HG03196 (cell line): ENCODE data around the gene ELMO3.

Source experiments
- ATAC-seq: cut with Tn5 transposase; IDR thresholded peaks from one replicate; pipeline ENCODE4 v1.9.1; 2021; ENCODE audit not compliant: unreplicated experiment

Gene ELMO3

DNA sequence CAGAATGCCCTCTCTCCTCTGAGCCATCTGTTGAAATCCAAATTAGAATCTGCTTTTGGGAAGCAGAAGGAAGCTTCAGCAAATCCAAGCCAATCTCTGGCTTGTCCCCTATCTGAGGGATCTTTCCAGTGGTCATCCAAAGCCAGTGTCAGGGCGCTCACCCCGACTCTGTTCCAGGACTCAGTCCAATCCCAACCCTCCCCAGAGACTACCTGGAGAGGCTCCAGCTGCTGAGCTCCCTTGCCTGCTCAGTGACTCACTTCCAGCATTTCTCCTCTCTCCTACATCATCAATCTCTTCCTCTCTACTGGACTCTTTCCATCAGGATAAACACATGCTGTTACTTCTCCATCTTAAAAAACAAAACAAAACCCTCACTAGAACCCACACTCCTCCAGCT, 17.6 kb upstream of the ELMO3 start:
- no peak for ATAC-seq

DNA sequence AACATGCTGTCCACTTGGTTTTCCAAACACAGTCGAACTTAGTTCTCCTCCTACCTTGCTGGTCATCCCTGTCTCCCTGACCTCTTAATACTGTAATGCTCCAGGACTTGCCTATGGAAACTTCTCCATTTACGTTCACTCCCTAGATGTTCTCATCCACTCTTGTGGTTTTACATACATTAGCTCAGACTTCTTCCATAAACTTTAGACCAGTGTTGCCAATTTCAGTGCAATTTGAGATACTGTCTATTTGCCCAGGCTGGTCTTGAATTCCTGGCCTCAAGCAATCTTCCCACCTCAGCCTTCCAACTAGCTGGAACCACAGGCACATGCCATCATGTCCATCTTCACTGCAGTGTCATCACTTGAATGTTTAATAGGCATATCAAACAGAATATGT, 16.6 kb upstream of the ELMO3 start:
- ATAC-seq = no peak

DNA sequence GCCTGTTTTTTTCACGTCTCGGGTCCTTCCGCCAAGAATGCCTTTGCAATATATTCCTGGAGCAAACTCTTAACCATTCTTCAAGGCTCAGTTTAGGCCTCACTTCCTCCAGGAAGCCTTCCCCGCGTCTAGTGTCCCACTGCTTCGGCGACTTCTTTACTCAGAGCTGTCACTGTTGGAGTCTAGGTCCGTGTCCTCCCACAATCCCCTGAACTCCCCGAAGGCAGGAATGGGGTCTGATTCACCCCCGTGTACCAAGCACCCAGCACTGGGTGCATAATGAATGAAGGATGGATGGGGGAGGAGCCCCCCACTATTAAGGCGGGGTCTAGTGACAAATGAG, 15.7 kb upstream of the ELMO3 start:
- ATAC-seq = no peak

DNA sequence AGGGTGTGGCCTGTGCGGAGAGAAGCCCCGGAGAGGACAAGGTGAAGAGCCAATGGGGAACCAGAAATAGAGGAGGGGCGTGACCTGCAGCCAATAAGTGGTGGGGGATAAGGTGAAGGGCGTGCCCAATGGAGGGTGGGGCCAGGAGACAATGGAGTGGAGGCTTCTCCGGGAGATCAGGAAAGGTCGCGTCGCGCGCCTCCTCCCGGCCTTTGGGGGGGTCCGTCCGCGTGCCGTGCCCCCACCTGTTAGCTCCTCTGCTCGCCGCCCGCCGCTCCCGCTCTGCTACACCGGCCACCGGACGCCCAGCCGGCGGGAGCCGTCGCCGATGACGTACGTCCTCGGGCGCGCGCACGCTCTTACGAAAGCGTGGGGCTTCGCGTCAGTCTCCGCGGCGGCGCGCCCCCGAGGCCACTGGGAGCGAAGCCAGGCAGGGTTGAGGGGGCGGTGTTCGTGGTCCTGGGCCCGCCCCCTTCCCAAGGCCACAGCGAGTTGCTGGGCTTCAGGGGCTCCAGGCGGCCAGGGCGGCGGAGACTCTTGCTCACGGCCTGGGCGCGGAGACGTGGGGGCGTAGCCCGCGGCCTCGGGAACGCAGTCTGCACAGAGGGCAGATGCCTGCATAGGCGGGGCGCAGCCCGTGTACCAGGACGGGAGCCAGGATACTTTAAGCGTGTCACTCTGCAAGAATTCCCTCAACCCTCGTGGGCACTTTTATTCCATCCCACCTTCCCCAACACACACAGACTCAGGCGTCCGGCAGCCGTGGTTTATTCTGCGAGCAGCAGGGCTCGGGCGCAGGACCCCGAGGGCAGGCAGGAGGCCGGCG, 15.1 kb upstream of the ELMO3 start, which contains the start of gene MATCAP1:
Gene MATCAP1, minus strand, starts transcription at position 337 of the 826 bp plus-strand sequence. CDS start 3,353 bp downstream, outside the sequence.
- peak; percentile 86 for ATAC-seq

DNA sequence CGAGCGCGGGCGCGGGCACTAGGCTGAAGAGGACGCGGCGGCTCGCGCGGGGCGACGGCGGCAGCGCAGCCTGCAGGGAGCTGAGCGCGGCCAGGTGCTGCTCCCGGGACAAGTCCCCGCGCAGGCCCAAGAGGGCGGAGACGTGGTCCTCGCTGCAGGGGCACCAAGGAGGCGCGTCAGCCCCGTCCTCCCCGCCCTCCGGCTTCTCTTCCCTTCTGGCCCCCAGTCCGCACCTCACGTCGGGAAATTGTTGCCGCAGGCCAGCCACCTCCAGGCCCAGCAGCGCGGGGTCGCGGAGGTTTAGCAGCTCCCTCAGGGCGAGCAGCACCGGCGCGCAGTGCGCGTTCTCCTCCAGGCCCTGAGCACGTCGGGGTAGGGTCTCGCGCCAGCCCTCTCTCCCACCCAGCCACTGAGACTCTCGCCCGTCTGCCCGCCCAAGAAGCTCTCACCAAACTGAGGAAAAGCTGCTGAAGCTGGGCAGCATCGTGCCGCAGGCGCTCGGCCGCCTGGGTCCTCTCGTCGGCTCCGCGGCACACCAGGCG, 14.4 kb upstream of the ELMO3 start:
- ATAC-seq = peak; percentile 9

DNA sequence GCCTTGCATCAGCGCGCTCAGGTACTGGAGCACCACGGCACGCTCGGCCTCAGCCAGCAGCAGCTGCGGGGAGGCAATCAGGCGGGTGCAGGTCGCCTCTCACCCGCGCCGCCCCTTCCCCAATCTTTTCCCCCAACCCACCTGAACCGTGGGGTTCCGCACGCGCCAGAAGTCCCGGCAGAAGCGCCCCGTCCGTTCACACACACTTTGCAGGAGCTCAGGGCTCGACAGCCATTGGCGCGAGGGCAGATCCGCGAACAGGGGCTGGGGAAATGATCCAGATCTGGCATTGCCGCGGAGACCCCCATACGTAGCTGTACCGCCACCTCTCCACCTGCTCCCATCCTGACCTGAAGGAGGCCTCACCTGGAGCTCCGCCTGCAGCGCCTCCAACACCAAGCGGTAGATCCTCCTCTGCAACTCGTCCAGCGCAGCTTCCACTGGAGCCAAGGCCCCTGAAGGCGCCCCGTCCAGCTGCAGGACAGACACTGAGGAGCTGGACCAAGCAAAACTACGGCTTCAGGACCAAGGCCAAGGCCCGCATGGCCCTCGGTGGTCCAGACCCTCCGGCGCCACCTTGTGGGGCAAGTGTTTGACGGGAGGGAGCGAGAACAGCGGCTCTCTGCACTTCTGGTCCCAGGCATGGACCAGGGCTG, 13.8 kb upstream of the ELMO3 start:
- ATAC-seq = peak; percentile 27

DNA sequence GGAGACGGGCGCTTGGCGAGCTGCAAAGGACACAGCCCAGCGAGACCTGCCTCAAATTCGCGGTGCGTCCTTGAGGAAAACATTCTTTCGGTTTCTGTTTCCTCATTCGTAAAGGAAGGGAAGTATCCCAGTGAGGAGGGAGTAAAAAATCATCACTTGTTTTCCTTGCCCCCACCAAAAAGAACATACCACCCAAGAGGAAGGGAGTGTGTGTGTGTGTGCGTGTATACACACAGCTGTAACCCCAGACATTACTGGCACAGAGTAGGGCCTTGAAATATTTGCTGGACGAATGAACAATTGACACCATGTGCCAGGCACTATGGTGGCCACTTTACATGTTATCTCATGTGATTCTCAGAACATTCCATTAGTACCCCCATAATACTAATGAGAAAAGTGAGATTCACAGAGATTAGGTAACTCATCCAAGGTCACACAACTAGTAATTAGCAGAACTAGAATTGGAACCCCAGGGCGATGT, 13.2 kb upstream of the ELMO3 start:
- ATAC-seq = no peak

DNA sequence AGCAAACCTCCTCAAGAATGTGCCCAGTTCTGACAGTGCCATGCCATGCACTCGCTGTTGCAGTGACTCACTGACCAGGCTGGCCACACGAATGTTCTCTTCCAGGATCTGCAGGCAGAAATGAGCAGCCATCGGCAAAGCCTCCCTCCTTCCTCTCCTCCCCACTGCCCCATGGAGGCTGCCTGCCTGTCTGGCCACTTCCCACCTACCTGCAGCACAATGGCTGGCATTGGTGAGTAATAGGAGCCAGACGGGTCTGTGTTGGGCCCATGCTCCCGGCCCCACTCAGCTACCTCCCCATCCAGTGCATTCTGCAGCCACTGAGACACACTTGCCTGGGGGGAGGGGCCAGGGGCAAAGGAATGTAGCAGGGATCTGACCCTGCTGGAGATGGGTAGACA, 12.4 kb upstream of the ELMO3 start:
- no peak for ATAC-seq

DNA sequence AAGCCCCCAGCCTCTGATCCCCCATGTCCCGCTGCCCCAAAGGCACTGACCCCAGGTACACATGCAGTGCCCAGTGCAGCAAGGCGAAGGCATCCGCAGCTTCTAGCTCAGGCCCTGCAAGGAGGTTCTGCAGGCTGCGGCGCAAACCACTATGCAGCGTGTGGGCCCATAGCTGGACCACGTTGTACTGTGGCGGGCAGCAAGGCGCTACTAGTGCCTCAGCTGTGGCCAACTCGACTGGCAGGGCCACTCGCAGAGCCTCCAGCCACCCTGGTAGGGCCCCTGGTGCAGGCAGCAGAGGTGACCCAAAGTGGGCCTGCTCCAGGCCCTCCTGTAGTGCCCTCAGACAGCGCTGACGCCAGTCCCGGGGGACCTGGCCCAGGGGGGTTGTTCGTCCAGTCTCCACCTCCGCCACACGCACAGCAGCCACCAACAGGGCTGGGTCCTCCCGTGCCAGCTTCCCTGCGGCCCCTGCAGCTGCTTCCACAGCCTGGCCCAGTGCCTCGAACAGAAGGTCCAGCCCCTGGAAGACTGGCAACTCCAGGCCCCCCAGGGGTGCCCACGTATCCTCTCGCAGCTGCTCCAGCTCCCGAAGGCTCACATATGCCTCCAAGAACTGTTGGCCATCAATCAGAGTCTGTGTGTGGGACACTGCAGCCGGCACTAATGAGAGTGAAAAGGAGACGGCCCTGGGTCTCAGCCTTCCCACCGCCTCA, 11.6 kb upstream of the ELMO3 start:
- no peak for ATAC-seq

DNA sequence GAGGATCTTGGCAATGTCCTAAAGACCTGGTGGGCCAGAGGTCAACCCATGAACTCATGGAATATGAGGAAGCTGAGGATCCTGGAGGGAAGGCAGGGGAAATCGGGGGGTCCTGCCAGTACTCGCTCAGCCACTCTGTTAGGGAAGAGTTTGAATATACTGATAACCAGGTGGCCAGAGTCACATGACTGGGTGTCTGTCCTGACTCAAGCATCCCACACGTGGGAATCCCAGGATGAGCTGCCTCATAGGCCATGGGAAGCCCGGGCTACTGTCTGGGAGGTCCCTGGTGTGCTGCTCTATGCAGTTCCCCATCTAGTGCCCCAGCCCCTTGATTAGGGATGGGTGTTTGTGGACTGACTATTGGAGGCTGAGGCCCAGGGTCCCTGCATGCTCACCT, 10.6 kb upstream of the ELMO3 start:
- ATAC-seq = no peak

DNA sequence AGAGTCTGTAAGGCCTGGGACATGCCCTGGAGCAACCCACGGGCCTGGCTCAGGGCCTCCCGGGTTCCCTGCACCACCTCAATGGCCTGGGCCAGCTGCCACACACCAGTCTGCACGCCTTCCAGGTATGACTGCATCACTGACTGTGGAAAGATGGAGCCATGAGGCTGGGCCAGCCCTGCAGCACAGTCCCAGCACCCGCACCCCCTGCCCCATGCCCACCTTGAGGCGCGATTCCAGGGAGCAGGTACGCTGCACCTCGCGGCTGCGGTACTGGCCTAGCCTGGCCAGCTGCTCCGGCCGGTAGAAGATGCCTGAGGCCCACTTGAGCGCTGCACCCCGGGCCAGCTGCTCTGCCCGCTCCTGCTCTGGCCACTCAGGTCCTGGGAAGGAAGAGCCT, 10.1 kb upstream of the ELMO3 start:
- ATAC-seq = no peak

DNA sequence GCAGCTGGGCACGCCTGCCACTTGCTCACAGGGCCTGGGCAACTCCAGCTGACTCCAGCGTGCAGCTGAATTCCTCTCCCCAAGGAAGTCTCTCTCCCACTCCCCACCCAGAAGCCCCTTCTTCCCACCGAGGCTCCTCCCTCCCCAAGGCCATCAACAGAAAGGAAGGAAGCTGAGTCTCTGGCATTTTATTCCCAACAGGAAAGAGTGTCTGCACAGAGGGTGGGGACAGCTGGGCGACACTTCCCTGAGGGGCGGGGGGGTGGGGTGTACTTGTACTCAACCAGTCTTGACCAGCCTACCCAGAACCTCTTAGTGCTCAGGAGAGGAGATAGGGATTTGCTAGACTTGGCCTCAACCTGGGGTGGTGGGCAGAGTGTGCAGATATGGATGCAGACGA, 8.9 kb upstream of the ELMO3 start, which contains the start of gene EXOC3L1:
Gene EXOC3L1, minus strand, starts transcription at position 96 of the 400 bp plus-strand sequence. CDS start 460 bp downstream, outside the sequence.
- no peak for ATAC-seq

DNA sequence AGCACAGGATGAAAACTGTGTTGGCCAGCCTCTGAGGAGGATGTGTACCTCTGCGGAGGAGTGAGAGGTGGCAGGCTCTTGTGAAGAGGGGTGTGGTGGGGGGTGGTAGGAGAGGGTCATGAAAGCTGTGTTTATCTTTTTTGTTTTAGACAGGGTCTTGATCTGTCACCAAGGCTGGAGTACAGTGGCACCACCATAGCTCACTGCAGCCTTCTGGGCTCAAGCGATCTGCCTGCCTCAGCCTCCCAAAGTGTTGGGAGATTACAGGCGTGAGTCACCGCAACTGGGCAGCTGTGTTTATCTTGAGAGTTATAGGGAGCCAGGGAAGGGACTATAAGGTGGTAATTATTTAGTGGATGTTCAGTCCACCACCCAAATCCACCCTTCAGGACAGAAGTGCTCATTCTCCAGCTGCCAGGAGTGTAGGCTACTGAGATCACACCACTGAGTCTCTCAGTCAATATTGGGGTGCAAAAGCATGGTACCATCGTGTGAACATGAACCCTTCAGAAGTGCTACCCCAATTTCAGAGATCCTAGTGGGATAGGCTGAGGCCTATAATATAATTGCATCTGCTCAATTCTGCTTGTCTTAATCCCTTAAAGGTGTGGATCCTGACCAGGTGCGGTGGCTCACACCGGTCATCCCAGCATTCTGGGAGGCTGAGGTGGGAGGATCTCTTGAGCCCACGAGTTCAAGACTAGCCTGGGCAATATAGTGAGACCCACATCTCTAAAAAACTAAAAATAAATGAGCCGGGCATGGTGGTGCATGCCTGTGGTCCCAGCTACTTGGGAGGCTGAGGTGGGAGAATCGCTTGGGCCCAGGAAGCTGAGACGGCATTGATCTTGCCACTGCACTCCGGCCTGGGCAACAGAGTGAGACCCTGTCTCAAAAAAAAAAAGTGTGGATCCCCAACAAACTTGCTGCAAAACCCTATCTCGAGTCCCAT, 8.2 kb upstream of the ELMO3 start:
- ATAC-seq = no peak

DNA sequence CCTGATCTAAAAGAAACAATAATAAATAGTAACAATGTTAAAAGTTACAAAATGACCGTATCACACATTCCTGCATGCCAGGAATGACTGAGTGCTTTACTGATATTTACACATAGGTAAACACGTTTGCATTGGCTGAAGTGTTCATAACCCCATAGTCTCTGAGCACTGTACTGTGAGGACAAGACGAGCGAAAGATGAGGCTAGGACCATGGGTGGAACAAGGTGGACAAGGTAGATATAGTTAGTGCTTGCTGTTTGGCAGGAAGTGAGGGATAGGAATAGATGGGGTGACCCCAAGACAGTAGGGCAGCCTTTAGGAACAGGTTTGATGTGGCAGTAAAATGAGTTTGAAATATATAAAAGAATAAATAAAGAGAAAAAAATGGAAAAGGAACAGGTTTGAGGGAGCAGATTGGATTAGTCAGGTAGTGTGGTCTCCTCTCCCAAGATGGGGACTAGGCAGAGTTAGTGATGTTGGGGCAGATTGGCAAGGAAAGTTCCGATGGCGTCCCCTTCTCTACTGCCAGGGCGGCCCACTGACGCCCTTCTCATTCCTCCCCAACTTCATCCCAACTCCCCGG, 7.4 kb upstream of the ELMO3 start:
- no peak for ATAC-seq

DNA sequence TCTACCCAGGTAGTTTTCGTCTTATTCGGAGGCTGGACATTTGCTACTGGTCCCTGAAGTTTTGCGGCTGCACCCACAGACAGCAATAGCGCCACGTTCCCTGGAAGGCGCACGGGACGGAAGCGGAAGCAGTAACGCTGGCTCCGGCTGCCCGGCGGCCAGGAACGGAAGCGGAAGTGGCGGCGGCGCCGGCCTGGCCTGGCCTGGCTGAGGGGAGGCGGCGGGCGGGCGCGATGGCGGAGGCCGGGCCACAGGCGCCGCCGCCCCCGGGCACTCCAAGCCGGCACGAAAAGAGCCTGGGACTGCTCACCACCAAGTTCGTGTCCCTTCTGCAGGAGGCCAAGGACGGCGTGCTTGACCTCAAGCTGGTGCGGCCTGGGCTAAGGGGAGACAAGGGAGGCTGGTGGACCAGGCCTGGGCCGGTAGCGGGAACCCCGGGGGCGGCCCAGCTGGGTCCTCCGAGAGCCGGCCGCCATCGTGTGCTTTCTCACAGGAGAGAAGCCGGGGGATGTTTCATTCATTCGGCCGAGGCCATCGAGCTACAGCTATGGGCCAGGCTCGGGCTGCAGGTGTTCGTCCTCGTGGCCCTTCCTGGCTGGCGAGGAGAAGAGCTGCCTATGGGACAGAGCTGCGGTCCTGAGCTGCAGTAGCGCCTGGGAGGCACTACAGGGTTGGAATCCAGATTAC, 6.8 kb upstream of the ELMO3 start, which contains the start of gene E2F4:
Gene E2F4, plus strand, starts transcription at position 161 of the 687 bp plus-strand sequence. Its CDS starts 73 bp downstream, at position 234.
- ATAC-seq = peak; percentile 86

DNA sequence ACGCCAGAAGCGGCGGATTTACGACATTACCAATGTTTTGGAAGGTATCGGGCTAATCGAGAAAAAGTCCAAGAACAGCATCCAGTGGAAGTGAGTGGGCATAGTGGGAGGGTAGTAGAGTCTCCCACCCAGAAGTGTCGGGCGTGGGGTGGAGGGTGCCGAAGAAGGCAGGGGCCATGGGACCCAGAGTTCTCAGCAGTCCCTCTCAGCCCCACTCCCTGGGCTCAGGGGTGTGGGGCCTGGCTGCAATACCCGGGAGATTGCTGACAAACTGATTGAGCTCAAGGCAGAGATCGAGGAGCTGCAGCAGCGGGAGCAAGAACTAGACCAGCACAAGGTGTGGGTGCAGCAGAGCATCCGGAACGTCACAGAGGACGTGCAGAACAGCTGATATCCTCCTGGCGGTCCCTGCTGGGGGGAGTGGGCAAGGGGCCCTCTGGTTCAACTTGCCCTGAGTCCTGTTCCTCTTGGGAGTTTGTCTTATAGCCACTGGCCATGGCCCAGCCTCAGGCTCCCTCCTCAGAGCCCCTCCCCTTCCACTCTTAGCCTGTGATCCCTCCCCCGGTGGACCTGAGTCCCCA, 6.1 kb upstream of the ELMO3 start:
- ATAC-seq = peak; percentile 10

DNA sequence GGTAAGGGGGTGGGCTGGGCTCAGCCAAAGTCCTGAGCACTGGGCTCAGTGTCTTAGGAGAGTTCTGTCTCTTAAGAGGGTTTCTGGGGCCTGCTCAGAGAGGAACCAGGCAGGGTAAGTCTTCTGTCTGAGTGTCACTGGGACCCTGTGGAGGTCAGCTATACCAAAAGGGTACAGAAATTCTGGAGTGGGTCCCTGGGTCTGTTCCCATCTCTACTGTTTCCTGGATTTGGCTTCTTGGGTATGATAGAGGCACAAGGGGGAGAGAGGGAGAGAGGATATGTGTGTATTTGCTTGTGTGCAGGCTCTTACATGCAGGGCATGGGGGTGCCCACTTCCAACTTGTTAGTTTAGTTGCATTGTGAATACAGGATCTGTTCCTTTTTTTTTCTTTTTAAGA, 5.4 kb upstream of the ELMO3 start:
- ATAC-seq = no peak

DNA sequence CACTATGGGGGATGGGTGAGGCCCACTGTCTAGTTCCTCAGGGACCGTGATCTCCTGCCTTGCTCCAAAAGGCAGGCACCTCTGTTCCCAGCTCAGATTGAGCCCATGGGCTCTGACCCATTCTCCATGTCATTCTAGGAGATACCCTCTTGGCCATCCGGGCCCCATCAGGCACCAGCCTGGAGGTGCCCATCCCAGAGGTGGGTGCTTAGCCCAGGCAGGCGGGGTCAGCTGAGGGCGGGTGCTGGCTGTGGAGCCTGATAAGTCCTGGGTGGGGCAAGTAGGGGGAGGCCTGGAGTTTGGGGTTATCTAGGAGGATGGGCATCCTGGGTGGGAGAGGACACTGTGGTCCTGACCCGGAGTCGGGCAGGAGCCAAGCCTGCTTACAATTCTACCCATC, 4.7 kb upstream of the ELMO3 start:
- no peak for ATAC-seq

DNA sequence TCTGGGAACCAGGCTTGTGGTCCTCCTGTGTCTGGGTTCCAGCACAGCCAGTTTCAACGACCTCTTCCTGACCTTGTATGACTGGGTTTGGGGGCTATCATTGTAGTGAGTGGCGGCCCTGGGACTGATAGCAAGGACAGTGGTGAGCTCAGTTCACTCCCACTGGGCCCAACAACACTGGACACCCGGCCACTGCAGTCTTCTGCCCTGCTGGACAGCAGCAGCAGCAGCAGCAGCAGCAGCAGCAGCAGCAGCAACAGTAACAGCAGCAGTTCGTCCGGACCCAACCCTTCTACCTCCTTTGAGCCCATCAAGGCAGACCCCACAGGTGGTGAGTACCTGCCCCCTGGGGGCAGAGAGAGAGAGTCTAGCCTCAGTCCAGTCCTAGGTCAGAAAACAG, 3.3 kb upstream of the ELMO3 start:
- ATAC-seq = no peak
